HCT116 (cell line): ENCODE data around the gene KIN. TPM values are rescaled to one million over a fixed set of nuclear protein-coding genes. Genes with fewer than 3 reads are reported as not detected.

Experiments
- ATAC-seq: fragments of 200-7000 bp; cut with Tn5 transposase; 2 replicates; pipeline ENCODE4 v1.9.1; 2020; ENCODE audit warnings: mild to moderate bottlenecking, moderate library complexity
- BruUV-seq: library from RNA; stranded (reverse); fragments of 400-500 nt; replicated peaks from 2 replicates; lab custom pipeline; 2021; lab: Mats Ljungman, UMichigan
- CTCF ChIA-PET: fragments of 300-600 bp; sonication (Branson Sonifier 250); formaldehyde crosslinking; loops from one replicate; lab custom pipeline; 2021; ENCODE audit warnings: antibody characterized with exemption; lab: Charles Lee
- POLR2A ChIA-PET: fragments of 300-600, 350-600 bp; sonication (Branson Sonifier 250); formaldehyde crosslinking; loops from one replicate; lab custom pipeline; 2021; ENCODE audit warnings: antibody characterized with exemption; lab: Charles Lee
- RAD21 ChIA-PET, 2 experiments: fragments of 300-600 bp; sonication (Branson Sonifier 250); formaldehyde crosslinking; loops; one replicate each; lab custom pipeline; 2023; ENCODE audit warnings: low total read pairs in 2 of 2; ENCODE audit not compliant: uncharacterized antibody in 2 of 2, unreplicated experiment in 2 of 2, low non-redundant PET in 1 of 2; lab: Charles Lee
- DNase-seq: peaks from one replicate; pipeline ENCODE4 v3.0.0-alpha.2; 2010; ENCODE audit warnings: low read depth, low spot score
- H2AFZ ChIP-seq: fragments of 200-600 bp; shearing (Covaris generic), sonication (generic); 2 replicates; pipeline ENCODE4 v1.6.1; 2017; ENCODE audit warnings: low read depth, mixed run types, mixed read lengths, antibody characterized with exemption, low read length; ENCODE audit not compliant: poor library complexity, severe bottlenecking
- H3K27ac ChIP-seq: 2 replicates; pipeline ENCODE4 v1.5.1; 2012; ENCODE audit warnings: low read depth, low read length
- H3K27me3 ChIP-seq: fragments of 200-600 bp; sonication (generic); 2 replicates; pipeline ENCODE4 v1.6.1; 2016; ENCODE audit warnings: mixed run types, low read length, mixed read lengths; ENCODE audit not compliant: insufficient read depth
- H3K36me3 ChIP-seq, 2 experiments: fragments of 200-500 bp in 1 of 2; fragments of 200-600 bp in 1 of 2; sonication (Bioruptor generic) in 1 of 2; sonication (generic) in 1 of 2; 2 replicates each; pipeline versions ENCODE4 v1.5.1 to v1.6.1; 2014 to 2016; ENCODE audit warnings: low read length in 2 of 2, inconsistent platforms in 1 of 2, mixed read lengths in 1 of 2, mixed run types in 1 of 2; ENCODE audit not compliant: insufficient read depth in 2 of 2, control insufficient read depth in 1 of 2
- H3K4me1 ChIP-seq, 2 experiments: fragments of 200-600 bp in 1 of 2; sonication (generic) in 1 of 2; 2 replicates each; pipeline versions ENCODE4 v1.5.1 to v1.6.1; 2012 to 2017; ENCODE audit warnings: low read length in 2 of 2, inconsistent platforms in 1 of 2, mild to moderate bottlenecking in 1 of 2, mixed read lengths in 1 of 2, mixed run types in 1 of 2, moderate library complexity in 1 of 2; ENCODE audit not compliant: insufficient read depth in 2 of 2, control insufficient read depth in 1 of 2
- H3K4me2 ChIP-seq: fragments of 200-600 bp; sonication (generic); 2 replicates; pipeline ENCODE4 v1.6.1; 2017; ENCODE audit warnings: mixed run types, low read length, mixed read lengths
- H3K4me3 ChIP-seq, 2 experiments: fragments of 200-600 bp in 1 of 2; sonication (generic) in 1 of 2; replicated peaks in 1 of 2; 2 replicates each; pipeline ENCODE4 v1.5.1; 2011 to 2016; ENCODE audit warnings: low read length in 2 of 2, control low read depth in 1 of 2, low read depth in 1 of 2, mild to moderate bottlenecking in 1 of 2, mixed read lengths in 1 of 2, mixed run types in 1 of 2
- H3K79me2 ChIP-seq: fragments of 200-600 bp; sonication (generic); 2 replicates; pipeline ENCODE4 v1.6.1; 2017; ENCODE audit warnings: mild to moderate bottlenecking, mixed run types, low read length, moderate library complexity, mixed read lengths; ENCODE audit not compliant: insufficient read depth
- H3K9ac ChIP-seq: fragments of 200-600 bp; sonication (generic); 2 replicates; pipeline ENCODE4 v1.6.1; 2016; ENCODE audit warnings: low read length, mixed read lengths
- H3K9me2 ChIP-seq: fragments of 200-600 bp; sonication (generic), shearing (Covaris generic); 2 replicates; pipeline ENCODE4 v1.6.1; 2017; ENCODE audit warnings: mixed run types, mild to moderate bottlenecking, moderate library complexity; ENCODE audit not compliant: insufficient read depth
- H3K9me3 ChIP-seq, 2 experiments: fragments of 200-500 bp in 1 of 2; fragments of 200-600 bp in 1 of 2; sonication (Bioruptor generic) in 1 of 2; sonication (generic) in 1 of 2; 2 replicates each; pipeline ENCODE4 v1.6.1; 2014 to 2017; ENCODE audit warnings: low read length in 2 of 2, mixed read lengths in 2 of 2, inconsistent platforms in 1 of 2, low read depth in 1 of 2, mild to moderate bottlenecking in 1 of 2, mixed run types in 1 of 2, moderate library complexity in 1 of 2; ENCODE audit not compliant: control insufficient read depth in 1 of 2, insufficient read depth in 1 of 2
- H4K20me1 ChIP-seq: fragments of 200-600 bp; sonication (generic), shearing (Covaris generic); 2 replicates; pipeline ENCODE4 v1.6.1; 2017; ENCODE audit warnings: mixed run types, mild to moderate bottlenecking, moderate library complexity; ENCODE audit not compliant: insufficient read depth
- ATF3 ChIP-seq: IDR thresholded peaks from 2 replicates; pipeline ENCODE4 v1.6.1; 2012
- CBX3 ChIP-seq: IDR thresholded peaks from 2 replicates; pipeline ENCODE4 v1.6.1; 2012; ENCODE audit warnings: low read depth
- EGR1 ChIP-seq: IDR thresholded peaks from 2 replicates; pipeline ENCODE4 v1.6.1; 2012; ENCODE audit warnings: low read depth
- EZH2phosphoT487 ChIP-seq: fragments of 200-600 bp; IDR thresholded peaks from 2 replicates; pipeline ENCODE4 v1.6.1; 2018; ENCODE audit warnings: antibody characterized with exemption, borderline replicate concordance
- FOSL1 ChIP-seq: IDR thresholded peaks from 2 replicates; pipeline ENCODE4 v1.6.1; 2012; ENCODE audit warnings: low read depth
- MAX ChIP-seq: IDR thresholded peaks from 2 replicates; pipeline ENCODE4 v1.6.1; 2012
- POLR2A ChIP-seq: IDR thresholded peaks from 2 replicates; pipeline ENCODE4 v1.7.0; 2011; ENCODE audit warnings: borderline replicate concordance; ENCODE audit not compliant: insufficient read depth, insufficient read length; ENCODE audit errors: extremely low read depth
- POLR2AphosphoS5 ChIP-seq: IDR thresholded peaks from 2 replicates; pipeline ENCODE4 v1.6.1; 2011; ENCODE audit warnings: mild to moderate bottlenecking, low read depth, low read length, moderate library complexity
- SP1 ChIP-seq: IDR thresholded peaks from 2 replicates; pipeline ENCODE4 v1.6.1; 2012; ENCODE audit warnings: low read depth
- ZFX ChIP-seq: fragments of 450-650 bp; IDR thresholded peaks from 2 replicates; pipeline ENCODE4 v1.6.1; 2017
- intact Hi-C: fragments of 100-400 bp; cut with micrococcal nuclease; formaldehyde crosslinking; loops from 2 replicates; pipeline ENCODE4 v1.10.0; 2022
- total RNA-seq: library from RNA; stranded (reverse); gene quantifications from one replicate; pipeline ENCODE4 v1.2.1, GENCODE V29; 2021; ENCODE audit not compliant: unreplicated experiment

Gene KIN
- total RNA-seq, 1 experiment from 2014 or later: 13.6 TPM

GRCh38 chr10:7707102-7707501 lies 80.7 kb downstream of the KIN start:
- ChIA-PET CTCF (interaction anchor here (0.6 to 1.1 kb wide), 2 partner anchors 20 to 711 kb away, joined by 3 read pairs; no protein-coding TSS in a partner anchor), RAD21 (no interaction called here), POLR2A (no interaction called here)
- DNase-seq: no peak
- no peak for TF ChIP-seq ATF3
- Histone ChIP-seq H4K20me1 (no peaks in the 10 kb centered on the region), H3K27ac (no peak overlapping the region), H2AFZ (no peak overlapping the region), H3K36me3 (no peaks in the 10 kb centered on the region), H3K79me2 (no peaks in the 10 kb centered on the region), H3K9me2 (no peaks in the 10 kb centered on the region), H3K4me3 (no peak overlapping the region), H3K9ac (no peak overlapping the region), H3K27me3 (peaks cover 60% of the 10 kb centered on the region), H3K9me3 (no peaks in the 10 kb centered on the region), H3K4me2 (no peak overlapping the region), H3K4me1 (no peaks in the 10 kb centered on the region)
- intact Hi-C loops: no loop called here
- no TSS peak for BruUV-seq
- no peak for ATAC-seq

- ChIA-PET CTCF (interaction anchor here (0.6 kb wide), 1 partner anchor 711 kb away, joined by 3 read pairs; no protein-coding TSS in a partner anchor), RAD21 (no interaction called here), POLR2A (no interaction called here)
- Histone ChIP-seq H3K4me2 (no peak overlapping the region), H3K9me3 (no peaks in the 10 kb centered on the region), H3K4me3 (no peak overlapping the region), H3K4me1 (no peaks in the 10 kb centered on the region), H3K9ac (no peak overlapping the region), H2AFZ (no peak overlapping the region), H3K79me2 (no peaks in the 10 kb centered on the region), H3K27ac (no peak overlapping the region), H4K20me1 (no peaks in the 10 kb centered on the region), H3K27me3 (peaks cover 60% of the 10 kb centered on the region), H3K36me3 (no peaks in the 10 kb centered on the region), H3K9me2 (no peaks in the 10 kb centered on the region)
- TF ChIP-seq EGR1 (no peak), POLR2AphosphoS5 (no peak), POLR2A (no peak), FOSL1 (no peak), MAX (no peak), ZFX (no peak), CBX3 (no peak), SP1 (no peak), EZH2phosphoT487 (no peak)
- ATAC-seq (no peak), DNase-seq (no peak)
- intact Hi-C loops: no loop called here
- no TSS peak for BruUV-seq
Observed at GRCh38 chr10:7706534-7707073, 81.2 kb downstream of the KIN start.
